ENCODE measurements around the gene NFKBIE.

The NFKBIE gene

GRCh38 chr6:44224029-44224964 lies 41.1 kb downstream of the NFKBIE start:
- no peak for DNase-seq

DNA sequence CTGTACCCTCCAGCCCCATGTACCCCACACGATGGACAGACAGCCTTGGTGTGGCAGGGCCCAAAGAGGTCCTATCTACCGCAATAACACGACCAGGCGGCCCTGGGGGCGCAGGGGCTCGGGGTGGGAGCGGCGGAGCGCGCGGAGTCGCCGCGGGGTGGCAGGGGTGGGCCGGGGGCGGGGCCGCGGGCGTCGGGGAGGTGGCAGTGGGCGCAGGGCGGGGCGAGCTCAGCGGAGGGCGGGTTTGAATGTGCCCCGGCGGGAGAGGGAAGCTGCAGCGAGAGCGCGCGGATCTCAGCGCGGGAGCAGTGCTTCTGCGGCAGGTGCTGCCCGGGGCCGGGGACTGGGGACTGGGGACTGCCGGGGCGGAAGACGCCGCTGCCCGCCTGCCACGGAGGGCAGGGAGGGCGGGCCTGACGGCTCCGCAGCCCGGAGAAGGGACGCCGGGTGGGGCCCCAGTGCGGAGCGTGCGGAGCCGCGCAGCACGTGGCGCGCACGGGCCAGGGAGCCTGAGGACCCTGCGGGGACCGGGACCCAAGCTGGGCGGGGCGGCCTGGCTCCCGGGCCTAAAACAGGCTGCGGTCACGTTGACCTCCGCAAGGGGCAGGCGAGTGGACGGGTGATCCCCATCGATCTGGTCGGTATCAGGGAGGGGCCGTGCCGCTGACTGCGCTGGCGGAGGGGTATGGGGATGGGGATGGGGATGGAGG lies 41.9 kb downstream of the NFKBIE start, which contains the start of gene SLC29A1:
Gene SLC29A1 (plus strand): TSS at position 277 of the 710 bp plus-strand sequence. CDS start 3,719 bp downstream, outside the sequence.
- peak; percentile 62 to 86 (median 79) for DNase-seq

DNA sequence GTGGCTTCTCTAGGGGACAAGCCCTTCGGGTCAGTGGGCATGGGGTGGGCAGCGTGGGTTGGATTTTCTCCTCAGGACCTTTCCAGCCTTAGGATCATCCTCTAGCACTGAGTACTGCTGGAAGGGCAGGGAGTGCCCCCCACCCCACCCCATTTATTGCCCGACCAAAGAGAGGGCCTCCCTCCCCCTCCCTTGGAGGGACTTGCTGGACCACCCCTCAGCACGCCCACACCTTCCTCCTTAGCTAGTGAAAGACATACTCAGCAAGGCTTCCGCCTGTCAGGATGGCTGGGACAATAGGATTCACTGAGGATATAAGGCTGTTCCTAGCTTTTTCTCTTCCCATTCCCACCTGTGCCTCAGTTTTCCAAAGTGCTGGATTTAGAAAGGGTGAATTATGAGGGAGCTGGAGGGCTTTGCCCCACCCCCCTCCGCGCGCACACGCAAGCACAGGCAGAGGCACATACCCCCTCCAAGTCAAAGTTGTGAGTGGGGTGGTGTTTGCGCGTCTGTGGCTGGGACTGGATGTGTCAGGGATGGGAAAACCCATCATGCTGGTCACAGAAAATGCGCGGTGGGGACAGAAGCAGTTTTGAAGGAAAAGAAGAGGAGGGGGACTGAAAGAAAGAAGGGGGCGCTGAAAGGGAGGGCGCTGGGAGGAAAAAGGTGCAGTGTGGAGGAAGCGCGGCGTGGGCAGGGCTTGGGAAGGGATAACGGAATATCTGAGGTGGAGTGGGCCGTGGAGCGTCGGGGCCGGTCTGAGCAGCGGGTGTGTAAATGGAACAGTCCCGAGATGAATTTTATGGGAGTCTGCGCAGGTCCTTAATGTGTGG lies 42.6 kb downstream of the NFKBIE start:
- DNase-seq, result no peak

DNA sequence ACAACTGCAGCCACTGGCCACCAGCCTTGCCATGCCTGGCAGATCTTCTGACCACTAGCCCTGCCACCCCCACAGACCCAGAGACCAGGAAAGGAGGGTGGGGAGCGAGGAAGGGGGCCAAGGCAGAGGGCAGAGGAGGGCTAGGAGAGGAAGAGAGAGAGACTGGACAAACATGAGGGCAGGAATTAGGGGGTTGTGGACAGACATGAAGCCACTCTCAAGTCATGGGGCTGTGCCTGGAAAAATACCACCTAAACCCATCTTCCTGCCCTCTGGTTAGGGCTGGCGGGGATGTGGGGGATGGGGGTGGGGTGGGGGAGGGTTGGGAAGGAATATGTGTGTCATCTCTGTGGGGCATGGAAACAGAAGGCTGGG lies 43.4 kb downstream of the NFKBIE start:
- DNase-seq, result no peak

DNA sequence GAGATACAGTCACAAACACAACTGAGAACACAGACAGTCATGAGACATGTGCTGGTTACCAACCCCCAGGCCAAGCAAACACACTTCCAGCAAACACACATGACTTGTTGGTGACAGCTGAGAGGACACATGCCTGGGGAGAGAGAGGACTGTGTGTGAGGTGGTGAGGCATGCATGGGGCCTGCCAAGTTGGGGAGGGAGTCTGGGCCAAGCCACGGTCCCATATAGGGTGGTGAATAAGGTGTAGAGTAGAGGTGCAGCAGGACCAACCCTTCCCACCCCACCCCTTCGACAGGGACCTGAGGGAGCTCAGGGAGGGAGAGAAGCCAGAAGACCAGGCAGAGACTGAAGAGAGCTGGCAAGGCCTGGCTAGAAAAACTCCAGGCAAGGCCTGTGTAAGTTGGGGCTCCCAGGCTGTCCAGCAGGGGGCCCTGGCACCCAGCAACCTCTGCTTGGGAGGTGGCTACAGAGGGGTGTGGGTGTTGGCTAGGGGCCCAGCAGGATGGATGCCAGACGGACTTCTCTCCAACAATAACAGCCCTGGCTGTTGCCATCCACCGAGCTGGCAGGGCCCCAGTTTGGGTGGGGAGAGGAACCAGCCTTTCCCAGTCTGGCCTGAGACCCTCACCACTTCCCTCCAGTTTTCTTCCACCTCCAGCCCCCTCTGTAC lies 43.9 kb downstream of the NFKBIE start:
- peak; percentile 39 to 84 (median 61) for DNase-seq

GRCh38 chr6:44220913-44221290 lies 44.4 kb downstream of the NFKBIE start:
- no peak for DNase-seq

- DNase-seq, result no peak
Observed at GRCh38 chr6:44219815-44220784, 45.3 kb downstream of the NFKBIE start.

DNA sequence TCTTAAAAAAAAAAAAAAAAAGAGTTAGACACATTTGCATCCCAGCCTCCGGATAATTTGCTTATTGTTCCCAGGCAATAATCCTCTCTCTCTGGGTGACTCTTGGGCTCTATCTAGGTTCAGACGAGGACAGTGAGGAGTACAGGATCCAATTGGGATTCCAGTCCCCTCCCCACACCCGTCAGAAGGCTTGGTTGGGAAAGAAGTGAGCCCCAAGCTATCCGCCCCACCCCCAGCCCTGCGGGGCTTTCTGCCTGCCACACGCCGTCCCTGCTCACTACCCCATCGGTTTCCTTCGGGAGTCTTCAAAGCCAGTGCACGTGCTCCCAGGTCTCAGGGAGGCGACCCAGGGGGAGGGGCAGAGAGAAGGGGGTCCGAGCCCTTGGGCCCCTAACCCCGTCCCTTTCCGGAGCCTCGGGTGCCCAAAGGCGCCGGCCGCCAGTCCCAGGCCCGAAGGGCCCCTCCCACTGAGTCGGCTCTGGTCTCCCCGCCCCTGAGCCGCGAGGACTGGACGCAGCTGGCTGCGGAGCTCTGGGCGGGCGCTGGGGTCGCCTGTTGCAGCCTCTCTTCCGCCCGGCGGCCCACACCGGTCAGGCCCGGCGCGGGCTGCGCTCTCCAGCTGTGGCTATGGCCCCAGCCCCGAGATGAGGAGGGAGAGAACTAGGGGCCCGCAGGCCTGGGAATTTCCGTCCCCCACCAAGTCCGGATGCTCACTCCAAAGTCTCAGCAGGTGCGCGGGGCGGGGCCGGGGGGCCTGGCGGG lies 46.1 kb downstream of the NFKBIE start:
- no peak for DNase-seq

GRCh38 chr6:44217332-44218143 lies 47.8 kb downstream of the NFKBIE start:
- DNase-seq, result no peak

GRCh38 chr6:44216677-44217331 lies 48.5 kb downstream of the NFKBIE start, which contains the start of gene MYMX:
Gene MYMX (plus strand): TSS chr6:44216926. CDS start chr6:44217472, 546 bp downstream.
- no peak for DNase-seq

- DNase-seq, result no peak
Observed at GRCh38 chr6:44214307-44214706, 51.0 kb downstream of the NFKBIE start.

- no peak for DNase-seq
Observed at GRCh38 chr6:44211284-44211683, 54.1 kb downstream of the NFKBIE start.
